ENCODE results near the gene IGF2BP2.

IGF2BP2 gene

GRCh38 chr3:185732782-185733181 is 92.1 kb downstream of the IGF2BP2 start:
- DNase-seq (ENCODE audit: low spot score), result peak; percentile 80

GRCh38 chr3:185730550-185730949 is 94.3 kb downstream of the IGF2BP2 start:
- DNase-seq (ENCODE audit: low spot score), result no peak

- DNase-seq (ENCODE audit: low spot score), result no peak
Observed at GRCh38 chr3:185729337-185730055, 95.3 kb downstream of the IGF2BP2 start.

GRCh38 chr3:185728630-185729336 is 96.1 kb downstream of the IGF2BP2 start:
- DNase-seq (ENCODE audit: low spot score), result no peak

GRCh38 chr3:185727873-185728272 is 97.0 kb downstream of the IGF2BP2 start:
- DNase-seq (ENCODE audit: low spot score), result no peak

- DNase-seq (ENCODE audit: low spot score), result peak; percentile 77
Observed at GRCh38 chr3:185726254-185726967, 98.4 kb downstream of the IGF2BP2 start.

- DNase-seq (ENCODE audit: low spot score), result no peak
Observed at GRCh38 chr3:185724761-185725160, 100.1 kb downstream of the IGF2BP2 start.

- no peak for DNase-seq (ENCODE audit: low spot score)
Observed at GRCh38 chr3:185724251-185724650, 100.6 kb downstream of the IGF2BP2 start.

GRCh38 chr3:185722881-185723280 is 102.0 kb downstream of the IGF2BP2 start:
- DNase-seq (ENCODE audit: low spot score), result no peak

GRCh38 chr3:185721970-185722369 is 102.9 kb downstream of the IGF2BP2 start:
- no peak for DNase-seq (ENCODE audit: low spot score)

GRCh38 chr3:185720326-185720725 is 104.5 kb downstream of the IGF2BP2 start:
- DNase-seq (ENCODE audit: low spot score), result no peak

- no peak for DNase-seq (ENCODE audit: low spot score)
Observed at GRCh38 chr3:185718736-185719593, 105.9 kb downstream of the IGF2BP2 start.

GRCh38 chr3:185717627-185718402 is 107.0 kb downstream of the IGF2BP2 start:
- DNase-seq (ENCODE audit: low spot score), result no peak

- DNase-seq (ENCODE audit: low spot score), result no peak
Observed at GRCh38 chr3:185717121-185717520, 107.7 kb downstream of the IGF2BP2 start.

GRCh38 chr3:185716436-185717108 is 108.3 kb downstream of the IGF2BP2 start:
- peak; percentile 34 for DNase-seq (ENCODE audit: low spot score)

- peak; percentile 44 for DNase-seq (ENCODE audit: low spot score)
Observed at GRCh38 chr3:185715091-185715490, 109.8 kb downstream of the IGF2BP2 start.

GRCh38 chr3:185714085-185714484 is 110.8 kb downstream of the IGF2BP2 start:
- no peak for DNase-seq (ENCODE audit: low spot score)

- peak; percentile 23 for DNase-seq (ENCODE audit: low spot score)
Observed at GRCh38 chr3:185713015-185713414, 111.8 kb downstream of the IGF2BP2 start.

- no peak for DNase-seq (ENCODE audit: low spot score)
Observed at GRCh38 chr3:185712337-185712736, 112.5 kb downstream of the IGF2BP2 start.

- DNase-seq (ENCODE audit: low spot score), result no peak
Observed at GRCh38 chr3:185711255-185711870, 113.5 kb downstream of the IGF2BP2 start.

Data from SW480 (cell line).